Thyroid gland (tissue), 4 donors: Measurements from ENCODE around the gene SDHA.
"Not testable (repeated sequence)": the region's sequence is repeated elsewhere in the genome, so short reads cannot be mapped to it uniquely, and the experiment has no call there.

Experiments
- CTCF ChIP-seq, 6 experiments: fragments of 200-600 bp in 3 of 6; fragments of 450-650 bp in 3 of 6; sonication (generic) in 3 of 6; IDR thresholded peaks; one replicate each; pipeline ENCODE4 v1.5.1; 2016 to 2019; ENCODE audit warnings: antibody characterized with exemption in 6 of 6, mild to moderate bottlenecking in 2 of 6, inconsistent platforms in 1 of 6, moderate library complexity in 1 of 6
- POLR2A ChIP-seq, 2 donors: fragments of 450-650 bp; IDR thresholded peaks; one replicate each; pipeline ENCODE4 v1.6.1; 2017; ENCODE audit warnings: antibody characterized with exemption in 2 of 2, mild to moderate bottlenecking in 2 of 2, moderate library complexity in 1 of 2

- not testable (repeated sequence) for TF ChIP-seq CTCF, POLR2A (IDR thresholded peaks at IDR 0.05)
Measured at GRCh38 chr5:297448-297847, 79.3 kb downstream of the SDHA start.
